ENCODE results near the gene RAC3. TPM values are rescaled to one million over a fixed set of nuclear protein-coding genes. Genes with fewer than 3 reads are reported as not detected.

Gene RAC3
- total RNA-seq, 1 experiment from 2014 or later = 24.8 TPM

GRCh38 chr17:82007228-82007494 is 24.3 kb upstream of the RAC3 start:
- TF ChIP-seq EZH2 (IDR thresholded peaks at IDR 0.05; ENCODE audit: borderline replicate concordance, low read depth, low read length, poor library complexity, severe bottlenecking) (no peak), CTCF (conservative IDR thresholded peaks at IDR 0.05; ENCODE audit: low read depth, low read length) (no peak)
- ChIA-PET POLR2A (ENCODE audit: low non-redundant PET) (no interaction called here), CTCF (no interaction called here)

GRCh38 chr17:82007495-82008257 is 23.8 kb upstream of the RAC3 start:
- Histone ChIP-seq H3K36me3 (ENCODE audit: insufficient read depth, low read length, poor library complexity, severe bottlenecking) (no peaks in the 10 kb centered on the region), H3K9me3 (ENCODE audit: low read depth, low read length, poor library complexity, severe bottlenecking) (no peaks in the 10 kb centered on the region), H3K27ac (ENCODE audit: low read depth, low read length, poor library complexity, severe bottlenecking) (no peak overlapping the region), H3K4me3 (ENCODE audit: low read depth, low read length, poor library complexity, severe bottlenecking) (no peak overlapping the region), H3K27me3 (replicated peaks; ENCODE audit: insufficient read depth, low read depth, low read length, poor library complexity) (no peaks in the 10 kb centered on the region), H3K4me1 (ENCODE audit: insufficient read depth, low read length, poor library complexity, severe bottlenecking) (peaks cover 9% of the 10 kb centered on the region)
- ChIA-PET CTCF (no interaction called here), POLR2A (ENCODE audit: low non-redundant PET) (no interaction called here)
- no peak for TF ChIP-seq CTCF (conservative IDR thresholded peaks at IDR 0.05; ENCODE audit: low read depth, low read length)
- no peak for TF ChIP-seq EZH2 (IDR thresholded peaks at IDR 0.05; ENCODE audit: borderline replicate concordance, low read depth, low read length, poor library complexity, severe bottlenecking)
- BruUV-seq (replicated peaks) = no TSS peak
- intact Hi-C loops (cut with micrococcal nuclease; ENCODE audit: unreplicated experiment) = no loop called here
- no peak for DNase-seq (ENCODE audit: low spot score)

More at GRCh38 chr17:82007228-82007494, 24.3 kb upstream of the RAC3 start:
- H3K4me1 ChIP-seq (ENCODE audit: insufficient read depth, low read length, poor library complexity, severe bottlenecking) = peaks cover 9% of the 10 kb centered on the region
- H3K4me3 ChIP-seq (ENCODE audit: low read depth, low read length, poor library complexity, severe bottlenecking) = no peak overlapping the region
- no peaks in the 10 kb centered on the region for H3K36me3 ChIP-seq (ENCODE audit: insufficient read depth, low read length, poor library complexity, severe bottlenecking)
- no peaks in the 10 kb centered on the region for H3K27me3 ChIP-seq (replicated peaks; ENCODE audit: insufficient read depth, low read depth, low read length, poor library complexity)
- H3K27ac ChIP-seq (ENCODE audit: low read depth, low read length, poor library complexity, severe bottlenecking) = no peak overlapping the region
- DNase-seq (ENCODE audit: low spot score) = no peak
- no peaks in the 10 kb centered on the region for H3K9me3 ChIP-seq (ENCODE audit: low read depth, low read length, poor library complexity, severe bottlenecking)
- intact Hi-C loops (cut with micrococcal nuclease; ENCODE audit: unreplicated experiment) = no loop called here
- no TSS peak for BruUV-seq (replicated peaks)

GRCh38 chr17:82008258-82008940 is 23.1 kb upstream of the RAC3 start:
- ChIA-PET POLR2A (ENCODE audit: low non-redundant PET) (no interaction called here), CTCF (no interaction called here)
- no TSS peak for BruUV-seq (replicated peaks)
- Histone ChIP-seq H3K36me3 (ENCODE audit: insufficient read depth, low read length, poor library complexity, severe bottlenecking) (no peaks in the 10 kb centered on the region), H3K4me1 (ENCODE audit: insufficient read depth, low read length, poor library complexity, severe bottlenecking) (peaks cover 8% of the 10 kb centered on the region), H3K9me3 (ENCODE audit: low read depth, low read length, poor library complexity, severe bottlenecking) (no peaks in the 10 kb centered on the region), H3K27me3 (replicated peaks; ENCODE audit: insufficient read depth, low read depth, low read length, poor library complexity) (no peaks in the 10 kb centered on the region), H3K27ac (ENCODE audit: low read depth, low read length, poor library complexity, severe bottlenecking) (no peak overlapping the region), H3K4me3 (ENCODE audit: low read depth, low read length, poor library complexity, severe bottlenecking) (no peak overlapping the region)
- no peak for TF ChIP-seq EZH2 (IDR thresholded peaks at IDR 0.05; ENCODE audit: borderline replicate concordance, low read depth, low read length, poor library complexity, severe bottlenecking)
- TF ChIP-seq CTCF (conservative IDR thresholded peaks at IDR 0.05; ENCODE audit: low read depth, low read length) = no peak
- no peak for DNase-seq (ENCODE audit: low spot score)
- intact Hi-C loops (cut with micrococcal nuclease; ENCODE audit: unreplicated experiment) = no loop called here
